GM10847 (cell line): ENCODE results near the gene ZNF10.

Source experiments
- POLR2A ChIP-seq: IDR thresholded peaks from 2 replicates; pipeline ENCODE4 v1.6.1; 2011; ENCODE audit not compliant: insufficient read length; ENCODE audit errors: extremely low read depth

The ZNF10 gene

DNA sequence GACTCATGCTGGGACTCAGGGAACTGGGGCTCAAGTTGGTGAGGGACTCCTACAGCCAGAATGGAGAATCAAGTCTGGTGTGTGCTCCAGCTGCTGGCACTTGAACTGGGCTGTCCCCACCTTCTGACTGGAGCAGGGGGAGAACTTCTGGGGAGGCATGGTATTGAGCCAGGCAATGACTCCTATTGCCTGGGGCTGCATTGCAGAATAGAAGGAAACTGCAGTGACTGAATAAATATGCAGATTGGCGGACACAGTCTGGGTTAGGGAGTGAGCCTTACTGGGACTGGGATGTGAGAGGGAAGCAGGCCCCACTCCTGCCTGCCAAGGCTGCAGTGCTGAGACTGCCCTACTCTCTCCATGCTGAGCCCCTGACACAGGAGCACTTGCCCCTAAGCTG, 42.1 kb downstream of the ZNF10 start:
- no peak for TF ChIP-seq POLR2A

- TF ChIP-seq POLR2A: no peak
Measured at GRCh38 chr12:133174901-133175300, 44.5 kb downstream of the ZNF10 start.

DNA sequence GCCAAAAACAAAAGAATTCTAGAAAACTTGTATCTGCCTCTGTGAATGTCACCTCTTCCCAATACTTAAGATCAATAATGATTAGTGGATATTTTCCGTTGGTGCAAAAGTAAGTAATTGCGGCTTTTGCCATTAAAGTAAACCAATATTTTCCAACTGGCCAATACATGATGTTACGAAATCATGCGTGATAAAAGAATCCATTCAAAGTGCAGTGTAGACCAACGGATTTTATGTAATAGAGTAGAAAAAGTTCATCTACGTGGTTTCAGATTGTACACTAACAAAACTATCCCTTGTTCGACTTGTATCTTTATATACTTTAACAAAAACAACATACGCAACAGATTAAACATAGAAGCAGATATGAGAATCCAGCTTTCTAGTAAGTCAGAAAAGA, 50.2 kb downstream of the ZNF10 start:
- TF ChIP-seq POLR2A: no peak

- TF ChIP-seq POLR2A: peak; percentile 66
Measured at GRCh38 chr12:133181238-133181959, 51.0 kb downstream of the ZNF10 start, which contains the start of gene ZNF268. ZNF268 (plus strand) TSS chr12:133181495; CDS start chr12:133181998, 503 bp downstream.

DNA sequence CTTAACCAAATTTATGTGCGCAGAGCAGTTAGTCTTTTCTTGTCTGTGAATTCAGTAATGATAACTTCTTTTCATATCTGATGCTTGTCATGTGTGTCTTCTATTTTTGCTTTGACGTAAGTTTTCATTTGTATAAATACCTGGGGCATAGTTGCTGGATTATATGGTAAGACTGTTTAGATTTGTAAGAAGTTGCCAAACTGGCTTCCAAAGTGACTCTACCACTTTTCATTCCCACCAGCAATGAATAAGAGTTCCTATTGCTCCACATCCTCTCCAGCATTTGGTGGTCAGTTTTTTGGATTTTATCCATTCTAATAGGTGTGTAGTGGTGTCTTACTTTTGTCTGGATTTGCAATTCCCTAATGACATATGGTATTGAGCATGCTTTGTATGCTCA, 59.7 kb downstream of the ZNF10 start:
- TF ChIP-seq POLR2A: no peak

GRCh38 chr12:133192847-133193246, 62.4 kb downstream of the ZNF10 start:
- no peak for TF ChIP-seq POLR2A

DNA sequence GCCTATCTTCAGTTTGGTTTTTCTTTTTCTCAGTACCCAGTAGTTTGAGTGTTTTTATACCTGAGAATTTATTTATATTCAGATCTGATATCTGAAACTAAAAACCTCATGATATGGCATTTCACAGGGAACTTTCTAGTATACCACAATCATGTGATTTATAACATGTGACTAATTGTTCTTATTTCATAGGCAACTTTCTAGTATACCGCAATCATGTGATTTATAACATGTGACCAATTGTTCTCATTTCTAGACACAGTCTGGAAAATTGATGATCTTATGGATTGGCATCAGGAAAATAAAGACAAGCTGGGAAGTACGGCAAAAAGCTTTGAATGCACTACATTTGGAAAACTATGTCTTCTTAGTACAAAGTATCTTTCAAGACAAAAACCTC, 71.5 kb downstream of the ZNF10 start:
- TF ChIP-seq POLR2A: no peak

GRCh38 chr12:133202493-133203343, 72.3 kb downstream of the ZNF10 start:
- TF ChIP-seq POLR2A: no peak

DNA sequence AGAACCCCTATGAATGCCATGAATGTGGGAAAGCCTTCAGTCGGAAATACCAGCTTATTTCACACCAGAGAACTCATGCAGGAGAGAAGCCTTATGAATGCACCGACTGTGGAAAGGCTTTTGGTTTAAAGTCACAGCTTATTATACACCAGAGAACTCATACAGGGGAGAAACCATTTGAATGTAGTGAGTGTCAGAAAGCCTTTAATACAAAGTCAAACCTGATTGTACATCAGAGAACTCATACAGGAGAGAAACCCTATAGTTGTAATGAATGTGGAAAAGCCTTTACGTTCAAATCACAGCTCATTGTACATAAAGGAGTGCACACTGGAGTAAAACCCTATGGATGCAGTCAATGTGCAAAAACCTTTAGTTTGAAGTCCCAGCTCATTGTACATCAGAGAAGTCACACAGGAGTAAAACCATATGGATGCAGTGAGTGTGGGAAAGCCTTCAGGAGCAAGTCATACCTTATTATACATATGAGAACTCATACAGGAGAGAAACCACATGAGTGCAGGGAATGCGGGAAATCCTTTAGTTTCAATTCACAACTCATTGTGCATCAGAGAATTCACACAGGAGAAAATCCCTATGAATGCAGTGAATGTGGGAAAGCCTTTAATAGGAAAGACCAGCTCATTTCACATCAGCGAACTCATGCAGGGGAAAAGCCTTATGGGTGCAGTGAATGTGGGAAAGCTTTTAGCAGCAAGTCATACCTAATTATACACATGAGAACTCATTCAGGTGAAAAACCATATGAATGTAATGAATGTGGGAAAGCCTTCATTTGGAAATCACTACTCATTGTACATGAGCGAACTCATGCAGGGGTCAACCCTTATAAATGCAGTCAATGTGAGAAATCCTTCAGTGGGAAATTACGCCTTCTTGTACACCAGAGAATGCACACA, 73.2 kb downstream of the ZNF10 start:
- TF ChIP-seq POLR2A: no peak

DNA sequence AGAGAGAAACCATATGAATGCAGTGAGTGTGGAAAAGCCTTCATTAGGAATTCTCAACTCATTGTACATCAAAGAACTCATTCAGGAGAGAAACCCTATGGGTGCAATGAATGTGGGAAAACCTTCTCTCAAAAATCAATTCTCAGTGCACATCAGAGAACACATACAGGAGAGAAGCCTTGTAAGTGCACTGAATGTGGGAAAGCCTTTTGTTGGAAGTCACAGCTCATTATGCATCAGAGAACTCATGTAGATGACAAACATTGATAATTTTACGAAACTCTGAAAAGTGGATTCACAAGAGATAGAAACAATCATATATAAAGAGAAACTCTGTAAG, 73.8 kb downstream of the ZNF10 start:
- TF ChIP-seq POLR2A: no peak

GRCh38 chr12:133206390-133206789, 76.0 kb downstream of the ZNF10 start:
- TF ChIP-seq POLR2A: no peak
